Measurements from ENCODE around the gene KLRC4. TPM values are rescaled to one million over a fixed set of nuclear protein-coding genes. Genes with fewer than 3 reads are reported as not detected.
"Not testable (repeated sequence)": the region's sequence is repeated elsewhere in the genome, so short reads cannot be mapped to it uniquely, and the experiment has no call there.

KLRC4 gene
- polyA plus RNA-seq, 10 donors: 0.35 to 0.41 TPM; not detected in 8

DNA sequence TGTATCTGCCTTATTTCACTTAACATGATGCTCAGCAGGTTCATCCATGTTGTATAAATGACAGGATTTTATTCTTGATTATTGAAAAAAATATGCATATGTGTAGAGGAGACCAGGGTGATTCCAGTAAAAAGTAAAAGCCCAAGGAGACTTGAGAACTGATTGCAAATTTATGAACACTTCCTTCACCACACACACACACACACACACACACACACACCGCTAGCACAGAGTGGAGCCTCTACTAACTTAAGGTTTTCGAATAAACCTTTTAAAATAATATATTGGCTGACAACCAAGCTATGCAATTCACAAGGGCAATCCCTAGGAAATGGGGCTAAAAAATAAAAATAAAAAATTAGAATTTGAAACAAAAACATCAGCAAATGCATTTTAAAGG lies 11.4 kb downstream of the KLRC4 start:
- DNase-seq: no peak

GRCh38 chr12:10397296-10397695 lies 12.3 kb downstream of the KLRC4 start:
- no peak for DNase-seq

DNA sequence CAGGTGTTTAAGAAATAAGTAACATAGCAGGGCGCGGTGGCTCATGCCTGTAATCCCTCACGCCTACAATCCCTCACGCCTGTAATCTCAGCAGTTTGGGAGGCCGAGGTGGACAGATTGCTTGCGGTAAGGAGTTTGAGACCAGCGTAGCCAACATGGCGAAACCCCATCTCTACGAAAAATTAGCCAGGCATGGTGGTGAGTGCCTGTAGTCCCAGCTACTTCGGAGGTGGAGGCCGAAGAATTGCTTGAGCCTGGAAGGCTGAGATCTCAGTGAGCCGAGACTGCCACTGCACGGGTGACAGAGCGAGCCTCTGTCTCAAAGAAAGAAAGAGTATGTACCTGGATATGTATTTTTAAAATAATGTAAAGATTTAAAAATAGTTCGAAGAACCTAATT lies 13.4 kb downstream of the KLRC4 start:
- not testable (repeated sequence) for DNase-seq

DNA sequence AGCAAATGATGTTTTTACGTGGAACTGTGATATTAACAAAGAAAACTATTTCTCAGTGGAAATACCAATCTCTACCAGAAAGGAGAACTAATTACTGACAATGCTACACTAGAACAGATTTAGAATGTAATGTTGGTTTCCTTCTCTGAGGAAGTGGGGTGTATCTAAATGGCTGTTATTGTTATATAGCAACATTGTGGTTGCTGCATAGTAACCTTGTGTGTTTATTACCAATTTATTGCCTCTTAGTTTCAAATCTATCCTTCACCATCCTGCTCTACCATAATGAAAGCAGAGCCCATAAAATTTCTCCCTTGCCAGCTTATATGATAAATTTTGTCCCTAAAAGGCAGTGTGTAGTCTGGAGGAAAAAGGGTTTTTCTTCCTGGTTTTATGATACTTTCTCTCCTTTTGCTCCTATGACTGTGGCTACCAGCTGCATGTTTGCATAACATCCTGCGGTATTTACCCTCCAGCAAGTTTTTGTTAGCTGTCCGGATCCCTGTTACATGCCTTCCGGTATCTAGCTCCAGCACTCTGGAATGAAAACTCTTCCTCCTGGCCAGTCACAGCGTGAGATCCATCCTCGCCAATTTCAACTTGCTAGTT lies 14.1 kb downstream of the KLRC4 start:
- peak; percentile 11 to 36 (median 28) for DNase-seq

DNA sequence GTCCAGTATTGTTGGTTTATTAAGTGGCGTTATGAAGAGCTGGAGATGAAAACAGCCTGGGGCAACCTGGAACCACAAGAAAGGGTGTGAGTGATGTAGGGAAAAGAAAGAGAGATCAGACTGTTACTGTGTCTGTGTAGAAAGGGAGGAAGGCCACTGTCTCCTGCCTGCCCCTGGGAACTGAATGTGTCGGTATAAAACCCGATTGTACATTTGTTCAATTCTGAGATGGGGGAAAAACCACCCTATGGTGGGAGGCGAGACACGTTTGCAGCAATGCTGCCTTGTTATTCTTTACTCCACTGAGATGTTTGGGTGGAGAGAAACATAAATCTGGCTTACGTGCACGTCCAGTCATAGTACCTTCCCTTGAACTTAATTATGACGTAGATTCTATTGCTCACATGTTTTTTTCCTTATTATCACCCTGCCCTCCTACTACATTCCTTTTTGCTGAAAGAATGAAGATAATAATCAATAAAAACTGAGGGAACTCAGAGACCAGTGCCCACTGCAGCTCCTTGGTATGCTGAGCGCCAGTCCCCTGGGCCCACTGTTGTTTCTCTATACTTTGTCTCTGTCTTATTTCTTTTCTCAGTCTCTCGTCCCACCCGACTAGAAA lies 14.9 kb downstream of the KLRC4 start:
- not testable (repeated sequence) for DNase-seq

GRCh38 chr12:10393291-10393690 lies 16.3 kb downstream of the KLRC4 start:
- DNase-seq: no peak

- peak; percentile 16 to 20 (median 19) for DNase-seq
These were observed 17.1 kb downstream of the KLRC4 start for GRCh38 chr12:10392394-10392930.

DNA sequence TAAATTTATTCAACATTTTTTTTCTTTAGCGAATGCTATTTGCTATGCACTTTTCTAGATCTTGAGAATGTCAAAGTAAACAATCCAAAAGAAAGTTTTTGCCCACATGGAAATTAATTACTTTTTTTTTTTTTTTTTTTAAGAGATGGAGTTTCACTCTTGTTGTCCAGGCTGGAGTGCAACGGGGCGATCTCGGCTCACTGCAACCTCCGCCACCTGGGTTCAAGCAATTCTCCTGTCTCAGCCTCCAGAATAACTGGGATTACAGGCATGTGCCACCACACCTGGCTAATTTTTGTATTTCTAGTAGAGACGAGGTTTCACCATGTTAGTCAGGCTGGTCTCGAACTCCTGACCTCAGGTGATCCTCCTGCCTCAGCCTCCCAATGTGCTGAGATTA lies 18.6 kb downstream of the KLRC4 start:
- not testable (repeated sequence) for DNase-seq

DNA sequence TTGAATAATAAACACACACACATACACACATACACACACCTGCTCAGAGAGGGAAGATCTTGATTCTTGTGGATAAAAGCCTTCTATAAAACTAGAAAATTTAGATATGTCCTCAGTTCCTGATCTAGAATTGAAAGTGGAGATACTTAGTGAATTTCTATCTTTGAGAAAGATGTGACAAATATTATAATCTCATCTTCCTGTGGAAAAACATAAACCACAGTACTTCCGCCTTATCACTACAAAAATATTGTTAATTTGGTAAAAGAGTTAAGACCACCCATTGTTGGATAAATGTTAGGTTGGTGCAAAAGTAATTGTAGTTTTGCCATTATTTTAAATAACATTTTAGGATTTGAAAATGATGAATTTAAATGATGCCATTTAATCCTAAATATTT lies 19.7 kb downstream of the KLRC4 start, which contains the start of gene KLRK1:
TSS of gene KLRK1 (minus strand) at position 138 of the 400 bp plus-strand sequence. CDS start 1,231 bp downstream, outside the sequence.
- no peak for DNase-seq

DNA sequence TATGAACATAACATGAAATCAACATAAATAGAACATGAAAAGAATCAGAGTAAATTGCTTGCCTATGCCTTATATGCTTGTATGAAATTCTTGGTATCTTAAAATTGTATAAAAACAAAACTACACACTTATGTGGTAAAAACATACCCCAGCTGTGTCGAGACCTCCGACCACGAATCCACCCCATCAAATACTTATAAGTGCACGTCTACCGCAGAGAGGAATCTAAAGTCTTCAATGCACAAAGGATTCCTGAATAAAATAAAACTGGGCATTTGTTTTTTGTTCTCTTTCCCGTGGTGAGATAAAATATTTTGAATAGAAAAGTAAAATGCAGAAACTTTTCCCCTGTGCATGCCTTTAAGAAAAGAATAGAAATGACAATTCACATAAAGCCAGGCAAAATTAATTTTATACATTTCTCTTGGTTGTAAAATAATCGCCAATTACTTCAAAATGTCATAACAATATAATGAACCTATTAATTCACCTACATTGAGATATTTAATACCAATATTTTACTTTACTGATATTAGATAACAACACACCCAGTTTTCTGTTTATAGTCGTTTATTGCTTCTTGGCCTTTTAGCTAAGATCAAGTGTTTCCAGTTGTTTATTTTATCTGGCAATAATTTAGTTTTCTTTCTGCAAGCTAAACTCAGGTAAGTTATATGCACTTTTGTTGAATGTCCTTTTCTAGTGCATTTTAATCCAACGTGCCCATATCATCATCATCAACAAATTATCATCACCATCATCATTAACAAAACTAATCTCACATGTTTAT lies 20.7 kb downstream of the KLRC4 start:
- DNase-seq: no peak

- DNase-seq: not testable (repeated sequence)
These were observed 22.1 kb downstream of the KLRC4 start for GRCh38 chr12:10387498-10387897.

DNA sequence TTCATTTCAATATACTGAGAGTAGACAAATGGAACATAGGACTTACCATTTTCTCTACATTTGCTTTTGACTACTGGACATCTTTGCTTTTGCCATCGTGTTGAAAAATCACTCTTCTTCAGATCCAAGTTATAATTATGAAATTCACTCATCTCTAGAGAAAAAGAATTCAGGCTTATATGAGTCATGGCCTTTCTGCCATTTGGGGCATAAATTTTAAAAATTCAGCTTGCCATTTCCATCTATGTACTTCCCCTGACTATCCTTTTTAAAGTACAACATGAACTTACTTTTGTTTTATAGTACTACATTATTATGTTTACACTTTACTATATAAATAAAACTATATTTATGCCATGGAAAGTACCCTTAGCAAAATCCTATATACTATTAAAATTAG lies 22.7 kb downstream of the KLRC4 start:
- no peak for DNase-seq

GRCh38 chr12:10385166-10385613 lies 24.4 kb downstream of the KLRC4 start:
- peak in 1 of 3 donors; percentile 46 for DNase-seq

- DNase-seq: no peak
These were observed 25.4 kb downstream of the KLRC4 start for GRCh38 chr12:10384191-10384590.

GRCh38 chr12:10381928-10382628 lies 27.5 kb downstream of the KLRC4 start:
- no peak for DNase-seq

DNA sequence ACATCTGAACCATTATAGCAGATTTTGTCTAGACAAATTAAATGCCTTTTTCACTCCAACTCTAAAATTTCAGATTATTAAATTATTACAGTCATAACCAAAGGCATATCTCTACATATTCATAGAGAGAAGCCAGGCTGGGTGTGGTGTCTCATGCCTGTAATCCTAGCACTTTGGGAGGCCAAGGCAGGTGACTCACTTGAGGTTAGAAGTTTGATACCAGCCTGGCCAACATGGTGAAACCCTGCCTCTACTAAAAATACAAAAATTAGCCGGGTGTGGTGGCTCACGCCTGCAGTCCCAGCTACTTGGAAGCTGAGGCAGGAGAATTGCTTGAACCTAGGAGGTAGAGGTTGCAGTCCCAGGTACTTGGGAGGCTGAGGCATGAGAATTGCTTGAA lies 30.8 kb downstream of the KLRC4 start:
- DNase-seq: not testable (repeated sequence)

DNA sequence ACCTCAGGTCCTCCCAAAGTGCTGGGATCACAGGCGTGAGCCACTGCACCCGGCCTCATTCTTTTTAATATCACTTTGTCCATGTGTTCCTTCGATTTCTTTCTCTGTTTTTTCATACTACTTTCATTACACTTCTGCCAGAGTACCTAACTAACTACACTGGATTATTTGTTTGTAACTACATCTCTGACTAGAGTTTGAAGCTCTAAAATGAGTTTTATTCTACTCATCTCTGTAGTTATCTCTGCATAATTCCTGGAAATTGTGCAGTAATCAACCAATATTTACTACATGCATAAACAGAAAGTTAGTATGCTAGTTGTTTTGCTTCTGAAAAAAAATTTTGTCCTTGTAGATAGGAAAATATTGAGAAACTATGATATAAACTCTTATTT lies 34.9 kb downstream of the KLRC4 start:
- DNase-seq: no peak

- DNase-seq: no peak
These were observed 37.0 kb downstream of the KLRC4 start for GRCh38 chr12:10372559-10372958.

- not testable (repeated sequence) for DNase-seq
These were observed 37.5 kb downstream of the KLRC4 start for GRCh38 chr12:10371893-10372535.

- DNase-seq: no peak
These were observed 39.8 kb downstream of the KLRC4 start for GRCh38 chr12:10369557-10370415.
